MCF 10A (cell line): ENCODE results near the gene CASP3. TPM values are rescaled to one million over a fixed set of nuclear protein-coding genes. Genes with fewer than 3 reads are reported as not detected.

Source experiments
- BruUV-seq: library from RNA; stranded (reverse); fragments of 400-500 nt; replicated peaks from 2 replicates; lab custom pipeline; 2021; lab: Mats Ljungman, UMichigan
- CTCF ChIA-PET: fragments of 300-600 bp; sonication (Branson Sonifier 250); formaldehyde crosslinking; extraction: SDS; loops from one replicate; lab custom pipeline; 2021; ENCODE audit warnings: antibody characterized with exemption, inconsistent platforms; lab: Yijun Ruan, JAX
- POLR2A ChIA-PET: fragments of 300-600, 350-650 bp; sonication (Branson Sonifier 250); formaldehyde crosslinking; extraction: SDS; loops from one replicate; lab custom pipeline; 2020; ENCODE audit warnings: antibody characterized with exemption, inconsistent platforms; lab: Yijun Ruan, JAX
- DNase-seq: peaks from one replicate; pipeline ENCODE4 v3.0.0-alpha.2; 2018; ENCODE audit not compliant: unreplicated experiment
- H3K27ac Mint-ChIP-seq: one replicate; pipeline ENCODE4 v1.8.0; 2022; ENCODE audit warnings: mild to moderate bottlenecking, low read depth, mixed read lengths; ENCODE audit not compliant: unreplicated experiment
- H3K27me3 Mint-ChIP-seq: one replicate; pipeline ENCODE4 v1.8.0; 2022; ENCODE audit warnings: mixed read lengths; ENCODE audit not compliant: insufficient read depth, unreplicated experiment
- H3K36me3 Mint-ChIP-seq: one replicate; pipeline ENCODE4 v1.8.0; 2022; ENCODE audit warnings: mild to moderate bottlenecking, moderate library complexity, mixed read lengths; ENCODE audit not compliant: insufficient read depth, unreplicated experiment
- H3K4me1 Mint-ChIP-seq: one replicate; pipeline ENCODE4 v1.8.0; 2022; ENCODE audit warnings: mixed read lengths; ENCODE audit not compliant: insufficient read depth, unreplicated experiment
- H3K4me3 Mint-ChIP-seq: one replicate; pipeline ENCODE4 v1.8.0; 2022; ENCODE audit warnings: mild to moderate bottlenecking, moderate library complexity, mixed read lengths; ENCODE audit not compliant: unreplicated experiment
- H3K9me3 Mint-ChIP-seq: one replicate; pipeline ENCODE4 v1.8.0; 2022; ENCODE audit warnings: mixed read lengths; ENCODE audit not compliant: unreplicated experiment
- CTCF ChIP-seq: fragments of 200-600 bp; IDR thresholded peaks from one replicate; pipeline ENCODE4 v1.8.0; 2022; ENCODE audit warnings: antibody characterized with exemption, mild to moderate bottlenecking; ENCODE audit not compliant: unreplicated experiment
- intact Hi-C: fragments of 100-400 bp; cut with micrococcal nuclease; formaldehyde crosslinking; loops from 2 replicates; pipeline ENCODE4 v1.14.1; 2022
- total RNA-seq: library from RNA; stranded (reverse); gene quantifications from 2 replicates; pipeline ENCODE4 v1.2.3, GENCODE V29; 2022

The CASP3 gene
- total RNA-seq, 1 experiment from 2014 or later, result 27.4 TPM

GRCh38 chr4:184591070-184591677, 58.1 kb downstream of the CASP3 start:
- TF ChIP-seq CTCF, result no peak
- CTCF ChIA-PET, result no interaction called here
- Mint-ChIP-seq H3K27ac (no peak overlapping the region), H3K4me3 (no peak overlapping the region), H3K9me3 (no peaks in the 10 kb centered on the region), H3K4me1 (no peaks in the 10 kb centered on the region), H3K27me3 (no peaks in the 10 kb centered on the region), H3K36me3 (no peaks in the 10 kb centered on the region)
- intact Hi-C loops, result no loop called here
- POLR2A ChIA-PET, result interaction anchor here (0.7 kb wide), 1 partner anchor 13 kb away, joined by 3 read pairs; no protein-coding TSS in a partner anchor
- no peak for DNase-seq
- no TSS peak for BruUV-seq

GRCh38 chr4:184590196-184590595, 59.1 kb downstream of the CASP3 start:
- DNase-seq, result no peak
- Mint-ChIP-seq H3K4me1 (no peaks in the 10 kb centered on the region), H3K27ac (no peak overlapping the region), H3K9me3 (no peaks in the 10 kb centered on the region), H3K36me3 (no peaks in the 10 kb centered on the region), H3K27me3 (no peaks in the 10 kb centered on the region), H3K4me3 (no peak overlapping the region)
- TF ChIP-seq CTCF, result no peak
- POLR2A ChIA-PET, result no interaction called here
- intact Hi-C loops, result no loop called here
- no TSS peak for BruUV-seq
- CTCF ChIA-PET, result no interaction called here

- Mint-ChIP-seq H3K27ac (no peak overlapping the region), H3K4me3 (no peak overlapping the region), H3K9me3 (no peaks in the 10 kb centered on the region), H3K4me1 (no peaks in the 10 kb centered on the region), H3K27me3 (no peaks in the 10 kb centered on the region), H3K36me3 (no peaks in the 10 kb centered on the region)
- no TSS peak for BruUV-seq
- no peak for DNase-seq
- intact Hi-C loops, result no loop called here
- CTCF ChIA-PET, result no interaction called here
- no peak for TF ChIP-seq CTCF
- POLR2A ChIA-PET, result interaction anchor here (0.7 kb wide), 1 partner anchor 24 kb away, joined by 3 read pairs; no protein-coding TSS in a partner anchor
Measured at GRCh38 chr4:184588893-184589292, 60.4 kb downstream of the CASP3 start.

- ChIA-PET CTCF (no interaction called here), POLR2A (no interaction called here)
- Mint-ChIP-seq H3K4me3 (no peak overlapping the region), H3K4me1 (no peaks in the 10 kb centered on the region), H3K9me3 (no peaks in the 10 kb centered on the region), H3K27ac (no peak overlapping the region), H3K36me3 (no peaks in the 10 kb centered on the region), H3K27me3 (no peaks in the 10 kb centered on the region)
- no TSS peak for BruUV-seq
- TF ChIP-seq CTCF, result no peak
- intact Hi-C loops, result no loop called here
- no peak for DNase-seq
Measured at GRCh38 chr4:184587701-184588100, 61.5 kb downstream of the CASP3 start.
